ENCODE measurements around the gene PSMD11.

- TF ChIP-seq CTCF (conservative IDR thresholded peaks at IDR 0.05 in 1 of 2, IDR thresholded peaks at IDR 0.05 in 1 of 2; ENCODE audit: extremely low read depth in 1 of 2, insufficient read depth in 1 of 2, low read depth in 1 of 2, low read length in 2 of 2) (no peak), EZH2 (IDR thresholded peaks at IDR 0.05; ENCODE audit: borderline replicate concordance, low read length) (no peak)
Measured at GRCh38 chr17:32449963-32450362, 5.7 kb downstream of the PSMD11 start.
